ENCODE results near the gene COBL. TPM values are rescaled to one million over a fixed set of nuclear protein-coding genes. Genes with fewer than 3 reads are reported as not detected.

Gene COBL
- total and polyA plus RNA-seq, 2 experiments from 2014 or later, result not detected

DNA sequence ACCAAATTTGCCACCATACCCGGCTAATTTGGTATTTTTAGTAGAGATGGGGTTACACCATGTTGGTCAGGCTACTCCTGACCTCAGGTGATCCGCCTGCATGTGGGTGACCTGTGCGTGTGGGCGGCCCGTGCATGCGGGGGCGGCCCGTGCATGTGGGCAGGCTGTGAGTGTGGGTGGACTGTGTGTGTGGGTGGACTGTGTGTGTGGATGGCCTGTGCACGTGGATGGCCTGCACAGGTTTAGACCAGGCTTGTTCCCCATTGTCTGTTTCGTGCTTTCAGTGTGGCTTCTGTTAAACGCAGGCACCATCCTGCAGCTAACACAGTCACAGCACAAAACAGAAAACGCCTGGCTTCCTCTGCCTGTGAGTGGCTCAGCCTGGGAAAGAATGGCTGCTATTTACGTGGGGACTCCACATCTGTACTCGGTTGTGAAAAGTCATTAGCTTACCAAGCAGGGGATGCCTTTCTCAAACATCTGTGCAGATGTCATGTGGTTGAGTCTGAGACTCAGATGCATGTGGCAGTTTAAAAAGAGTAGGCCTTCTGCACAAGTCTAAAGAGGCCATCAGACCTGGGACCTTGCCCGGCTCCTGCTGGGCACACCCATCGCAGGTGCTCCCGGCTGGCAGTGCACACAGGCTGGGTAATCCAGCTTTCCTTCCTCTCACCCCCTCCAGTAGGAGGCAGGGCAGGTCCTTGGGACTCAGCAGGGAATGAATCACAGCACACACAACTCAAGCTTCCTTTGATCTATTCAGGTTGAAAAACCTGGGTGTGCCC is 91.6 kb downstream of the COBL start:
- Histone ChIP-seq H3K27me3 (replicated peaks; ENCODE audit: insufficient read depth) (peaks cover 14% of the 10 kb centered on the region; the same call in 1 of the 2 replicates), H3K9me3 (ENCODE audit: low read depth) (no peaks in the 10 kb centered on the region), H3K4me3 (no peak overlapping the region), H3K9ac (no peak overlapping the region), H2AFZ (no peak overlapping the region), H3K4me2 (ENCODE audit: unreplicated experiment) (no peak overlapping the region), H4K20me1 (ENCODE audit: insufficient read depth) (no peaks in the 10 kb centered on the region), H3F3A (ENCODE audit: insufficient read depth) (no peaks in the 10 kb centered on the region), H3K36me3 (ENCODE audit: low read depth) (no peaks in the 10 kb centered on the region), H3K79me2 (ENCODE audit: insufficient read depth) (no peaks in the 10 kb centered on the region), H3K27ac (no peak overlapping the region), H3K4me1 (ENCODE audit: insufficient read depth) (no peaks in the 10 kb centered on the region), H3K9me2 (ENCODE audit: insufficient read depth) (no peaks in the 10 kb centered on the region)
- in situ Hi-C loops (cut with MboI), result no loop called here
- peak; percentile 6 for DNase-seq
- 22 to 30% methylated on average over 17 of the region's 17 CpGs for WGBS, 2 experiments (ENCODE audit: low coverage in 1 of 2, low lambda C conversion rate in 2 of 2, missing lambda C conversion rate in 2 of 2)
- TF ChIP-seq EZH2 (IDR thresholded peaks at IDR 0.05; ENCODE audit: insufficient read depth, poor library complexity, severe bottlenecking) (no peak), EZH2phosphoT487 (IDR thresholded peaks at IDR 0.05; ENCODE audit: insufficient read depth, low read depth) (no peak)

DNA sequence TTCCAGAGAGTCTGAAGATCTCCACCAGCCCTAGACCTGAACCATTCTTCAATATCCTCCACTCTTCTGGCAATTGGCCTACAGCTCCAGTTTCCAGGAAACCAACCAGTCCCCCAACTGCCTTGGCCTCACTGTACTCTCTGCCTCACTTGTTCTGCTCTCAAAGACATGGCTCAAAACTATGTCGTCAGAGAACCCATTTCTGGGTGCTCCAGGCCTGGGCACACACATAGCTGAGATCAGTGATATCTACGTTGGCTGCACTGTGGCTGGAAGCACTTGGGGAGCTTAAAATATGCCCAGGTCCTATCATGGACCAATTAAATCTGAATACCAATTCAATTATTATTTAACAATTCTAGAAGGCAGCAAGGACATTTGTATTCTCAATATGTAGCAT is 93.1 kb downstream of the COBL start:
- 6 to 14% methylated on average over 2 of the region's 2 CpGs for WGBS, 2 experiments (ENCODE audit: low coverage in 1 of 2, low lambda C conversion rate in 2 of 2, missing lambda C conversion rate in 2 of 2)
- Histone ChIP-seq H3F3A (ENCODE audit: insufficient read depth) (no peaks in the 10 kb centered on the region), H3K9ac (no peak overlapping the region), H3K9me3 (ENCODE audit: low read depth) (no peaks in the 10 kb centered on the region), H3K27me3 (replicated peaks; ENCODE audit: insufficient read depth) (peaks cover 8% of the 10 kb centered on the region; the same call in 1 of the 2 replicates), H3K4me3 (no peak overlapping the region), H3K36me3 (ENCODE audit: low read depth) (no peaks in the 10 kb centered on the region), H3K9me2 (ENCODE audit: insufficient read depth) (no peaks in the 10 kb centered on the region), H2AFZ (no peak overlapping the region), H3K79me2 (ENCODE audit: insufficient read depth) (no peaks in the 10 kb centered on the region), H4K20me1 (ENCODE audit: insufficient read depth) (no peaks in the 10 kb centered on the region), H3K4me1 (ENCODE audit: insufficient read depth) (no peaks in the 10 kb centered on the region), H3K4me2 (ENCODE audit: unreplicated experiment) (no peak overlapping the region), H3K27ac (no peak overlapping the region)
- in situ Hi-C loops (cut with MboI), result no loop called here
- DNase-seq, result no peak
- TF ChIP-seq EZH2 (IDR thresholded peaks at IDR 0.05; ENCODE audit: insufficient read depth, poor library complexity, severe bottlenecking) (no peak), EZH2phosphoT487 (IDR thresholded peaks at IDR 0.05; ENCODE audit: insufficient read depth, low read depth) (no peak)

DNA sequence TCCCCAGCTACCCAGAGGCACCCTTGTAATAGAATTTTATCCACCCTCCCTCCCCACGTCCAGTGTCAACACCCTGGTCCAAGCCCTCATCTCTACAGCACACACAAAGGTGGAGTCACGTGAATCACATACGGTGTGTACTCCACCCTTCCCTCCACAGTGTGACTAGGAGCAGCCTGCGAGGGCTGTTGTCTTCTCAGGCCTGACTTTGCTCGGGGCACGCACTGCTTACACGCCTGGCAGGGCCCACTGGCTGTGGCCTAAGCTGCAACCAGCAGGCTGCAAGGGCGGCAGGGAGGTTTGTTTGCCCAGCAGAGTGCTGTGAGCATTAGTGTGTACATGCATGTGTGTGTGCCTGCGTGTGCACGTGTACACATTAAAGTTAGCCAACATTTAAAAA is 93.7 kb downstream of the COBL start:
- in situ Hi-C loops (cut with MboI), result no loop called here
- no peak overlapping the region for H3K4me2 ChIP-seq (ENCODE audit: unreplicated experiment)
- WGBS, 2 experiments (ENCODE audit: low coverage in 1 of 2, low lambda C conversion rate in 2 of 2, missing lambda C conversion rate in 2 of 2), result 36 to 40% methylated on average over 10 of the region's 10 CpGs
- no peak for TF ChIP-seq EZH2 (IDR thresholded peaks at IDR 0.05; ENCODE audit: insufficient read depth, poor library complexity, severe bottlenecking)
- TF ChIP-seq EZH2phosphoT487 (IDR thresholded peaks at IDR 0.05; ENCODE audit: insufficient read depth, low read depth), result no peak
- no peak overlapping the region for H3K4me3 ChIP-seq
- no peak overlapping the region for H3K9ac ChIP-seq
- no peak for DNase-seq
- no peaks in the 10 kb centered on the region for H3K79me2 ChIP-seq (ENCODE audit: insufficient read depth)
- no peaks in the 10 kb centered on the region for H3K4me1 ChIP-seq (ENCODE audit: insufficient read depth)
- no peaks in the 10 kb centered on the region for H3K36me3 ChIP-seq (ENCODE audit: low read depth)
- H3K27me3 ChIP-seq (replicated peaks; ENCODE audit: insufficient read depth), result peaks cover 2% of the 10 kb centered on the region; the same call in 1 of the 2 replicates
- no peaks in the 10 kb centered on the region for H3K9me3 ChIP-seq (ENCODE audit: low read depth)
- H4K20me1 ChIP-seq (ENCODE audit: insufficient read depth), result no peaks in the 10 kb centered on the region
- no peaks in the 10 kb centered on the region for H3F3A ChIP-seq (ENCODE audit: insufficient read depth)
- H3K9me2 ChIP-seq (ENCODE audit: insufficient read depth), result no peaks in the 10 kb centered on the region
- H3K27ac ChIP-seq, result no peak overlapping the region
- no peak overlapping the region for H2AFZ ChIP-seq

DNA sequence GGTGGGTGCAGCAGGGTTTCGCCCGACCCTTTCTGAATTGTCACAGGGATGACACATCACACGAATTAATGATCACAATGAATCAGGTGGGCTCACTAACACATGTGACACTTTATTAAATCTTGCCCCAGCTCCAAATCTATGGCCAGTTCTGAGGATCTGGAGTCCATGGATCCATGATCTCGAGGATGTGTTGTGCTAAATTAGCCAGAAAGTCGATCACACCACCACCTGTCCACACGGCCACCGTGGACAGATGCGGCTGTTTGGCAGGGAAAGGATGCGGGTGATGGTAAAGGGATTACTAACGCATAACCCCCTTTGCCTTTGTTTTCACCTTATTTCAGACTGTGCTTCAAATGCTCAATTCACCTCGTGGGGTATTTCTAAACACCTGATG is 96.4 kb downstream of the COBL start:
- in situ Hi-C loops (cut with MboI), result no loop called here
- no peaks in the 10 kb centered on the region for H3F3A ChIP-seq (ENCODE audit: insufficient read depth)

More for the DNA sequence above, 96.4 kb downstream of the COBL start:
- no peaks in the 10 kb centered on the region for H3K4me1 ChIP-seq (ENCODE audit: insufficient read depth)
- TF ChIP-seq EZH2phosphoT487 (IDR thresholded peaks at IDR 0.05; ENCODE audit: insufficient read depth, low read depth) (no peak), EZH2 (IDR thresholded peaks at IDR 0.05; ENCODE audit: insufficient read depth, poor library complexity, severe bottlenecking) (no peak)
- H2AFZ ChIP-seq, result no peak overlapping the region
- WGBS, 2 experiments (ENCODE audit: low coverage in 1 of 2, low lambda C conversion rate in 2 of 2, missing lambda C conversion rate in 2 of 2), result 52 to 54% methylated on average over 11 of the region's 11 CpGs
- H4K20me1 ChIP-seq (ENCODE audit: insufficient read depth), result no peaks in the 10 kb centered on the region
- no peak for DNase-seq
- H3K4me2 ChIP-seq (ENCODE audit: unreplicated experiment), result no peak overlapping the region
- no peak overlapping the region for H3K9ac ChIP-seq
- H3K79me2 ChIP-seq (ENCODE audit: insufficient read depth), result no peaks in the 10 kb centered on the region
- no peak overlapping the region for H3K4me3 ChIP-seq
- no peak overlapping the region for H3K27ac ChIP-seq
- H3K9me2 ChIP-seq (ENCODE audit: insufficient read depth), result no peaks in the 10 kb centered on the region
- H3K27me3 ChIP-seq (replicated peaks; ENCODE audit: insufficient read depth), result no peaks in the 10 kb centered on the region; the same call in 1 of the 2 replicates
- no peaks in the 10 kb centered on the region for H3K9me3 ChIP-seq (ENCODE audit: low read depth)
- H3K36me3 ChIP-seq (ENCODE audit: low read depth), result no peaks in the 10 kb centered on the region

Measured in GM23248 (cell line).